Omental fat pad (tissue), 4 donors: ENCODE measurements around the gene PDE11A. TPM values are rescaled to one million over a fixed set of nuclear protein-coding genes. Genes with fewer than 3 reads are reported as not detected.
A peak's percentile ranks its signal among the peaks of the same experiment; 100 is the strongest.

Experiments used
- ATAC-seq: fragments of 150-250 bp; one replicate; pipeline ENCODE4 v1.9.1; 2016; ENCODE audit warnings: mild to moderate bottlenecking, moderate library complexity; ENCODE audit not compliant: low FRiP score
- DNase-seq: peaks from one replicate; pipeline ENCODE4 v3.0.0-alpha.2; 2019; ENCODE audit warnings: low spot score
- CTCF ChIP-seq, 3 donors: fragments of 450-650 bp; IDR thresholded peaks; one replicate each; pipeline ENCODE4 v1.5.1; 2016 to 2017; ENCODE audit warnings: antibody characterized with exemption in 3 of 3, mild to moderate bottlenecking in 3 of 3, moderate library complexity in 2 of 3
- total RNA-seq, 4 donors: library from RNA; depleted of rRNA; stranded (reverse); fragments of >200 nt; gene quantifications; one replicate each; pipeline ENCODE4 v1.1.0, GENCODE V29; 2016

The PDE11A gene
- total RNA-seq, 4 donors from 2014 or later = 0.16 to 0.65 TPM; not detected in 2

DNA sequence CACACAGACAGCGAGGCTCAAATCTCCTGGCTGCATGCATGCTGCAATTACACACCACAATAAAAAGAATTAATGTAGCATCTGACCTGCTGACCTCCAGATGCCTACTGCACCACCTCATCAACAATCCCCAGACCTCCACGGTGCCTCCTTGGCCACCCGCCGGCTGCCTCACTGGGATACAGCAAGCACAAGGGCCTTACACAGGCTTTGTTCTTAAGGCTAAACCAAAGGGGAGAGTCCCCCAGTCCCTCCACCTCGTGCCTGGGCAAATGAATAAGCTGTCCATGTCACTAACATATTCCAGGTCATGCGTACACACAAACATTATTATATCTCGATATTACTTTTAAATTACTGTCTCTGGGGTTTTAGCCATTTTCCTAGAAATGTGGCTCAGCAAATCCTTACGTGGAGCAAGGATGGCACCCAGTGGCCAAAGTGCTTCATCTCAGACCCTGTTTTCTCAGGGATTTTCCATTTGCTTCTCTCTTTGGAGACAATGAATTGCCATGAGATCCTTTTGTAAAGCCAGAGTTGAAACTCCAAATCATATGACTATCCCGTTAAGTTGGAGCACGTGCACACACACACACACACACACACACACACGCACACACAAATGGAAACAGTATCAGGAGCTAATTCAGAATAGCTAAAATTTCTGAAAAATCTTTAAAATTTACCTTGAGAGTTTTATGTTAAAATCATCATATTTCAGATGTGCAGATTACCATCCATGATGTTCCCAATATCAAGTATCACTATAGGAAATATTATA is 313.8 kb downstream of the PDE11A start:
- DNase-seq (no peak), ATAC-seq (no peak)
- no peak for TF ChIP-seq CTCF (IDR thresholded peaks at IDR 0.05)

DNA sequence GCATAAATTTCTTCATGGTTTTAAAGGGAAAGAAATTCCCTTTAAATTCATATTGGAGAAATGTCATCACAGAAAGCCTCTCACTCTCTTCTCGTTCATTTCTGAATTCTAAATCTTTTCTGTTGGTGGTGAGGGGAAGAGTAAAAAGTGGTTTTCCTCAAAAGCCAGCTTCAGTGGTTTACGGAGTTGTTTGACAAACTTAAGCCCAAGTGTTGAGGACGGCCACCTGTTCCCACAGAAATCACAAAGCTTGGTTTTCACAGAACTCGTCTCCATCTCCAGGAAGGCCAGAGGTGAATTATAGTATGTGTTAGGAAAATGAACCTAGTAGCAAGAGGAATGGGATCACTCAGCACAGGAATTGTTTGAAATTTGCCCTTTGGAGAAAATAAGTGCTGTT is 316.2 kb downstream of the PDE11A start:
- ATAC-seq (no peak), DNase-seq (no peak)
- TF ChIP-seq CTCF (IDR thresholded peaks at IDR 0.05) = no peak

GRCh38 chr2:177754492-177754873 is 318.1 kb downstream of the PDE11A start:
- no peak for TF ChIP-seq CTCF (IDR thresholded peaks at IDR 0.05)
- DNase-seq (no peak), ATAC-seq (peak; percentile 2)

DNA sequence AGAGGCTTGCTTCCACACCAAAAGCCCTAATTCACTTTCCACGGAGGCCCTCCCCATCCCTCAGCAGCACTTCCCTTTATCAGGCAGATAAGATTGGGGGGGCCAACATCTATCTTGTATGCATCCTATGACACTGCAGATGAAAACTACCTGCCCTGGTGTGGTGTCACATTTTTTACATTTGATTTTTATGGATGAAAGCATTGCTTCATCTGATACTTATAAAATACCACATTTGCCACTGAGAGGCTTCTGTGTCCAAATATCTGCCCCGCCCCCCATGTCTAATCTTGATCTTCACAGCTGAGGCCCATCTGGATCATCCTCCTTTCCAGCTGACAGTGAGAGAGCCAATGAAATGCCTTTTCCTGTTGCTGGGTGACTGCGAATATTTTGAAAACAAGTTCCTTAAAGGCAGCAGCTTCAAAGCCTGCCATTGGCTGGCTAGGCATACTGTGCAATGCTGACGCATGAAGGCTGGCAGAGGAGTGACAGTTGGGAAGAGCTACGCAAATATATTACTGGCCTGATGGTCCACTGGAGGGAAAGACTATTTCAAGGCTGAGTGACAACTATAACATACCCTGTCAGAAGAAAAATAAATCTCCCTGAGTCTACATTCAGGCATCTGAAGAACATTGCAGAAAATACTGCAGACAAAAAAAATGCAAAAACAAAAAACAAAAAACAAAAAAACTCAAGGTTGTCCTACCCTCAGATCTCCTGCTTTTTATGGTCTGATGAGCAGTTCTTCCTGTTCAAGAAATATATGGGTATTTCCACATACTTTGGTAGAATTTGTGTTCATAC is 318.7 kb downstream of the PDE11A start:
- DNase-seq = peak; percentile 62
- no peak for TF ChIP-seq CTCF (IDR thresholded peaks at IDR 0.05)
- peak; percentile 95 for ATAC-seq

GRCh38 chr2:177748360-177748759 is 324.2 kb downstream of the PDE11A start:
- ATAC-seq = no peak
- no peak for DNase-seq
- no peak for TF ChIP-seq CTCF (IDR thresholded peaks at IDR 0.05)

DNA sequence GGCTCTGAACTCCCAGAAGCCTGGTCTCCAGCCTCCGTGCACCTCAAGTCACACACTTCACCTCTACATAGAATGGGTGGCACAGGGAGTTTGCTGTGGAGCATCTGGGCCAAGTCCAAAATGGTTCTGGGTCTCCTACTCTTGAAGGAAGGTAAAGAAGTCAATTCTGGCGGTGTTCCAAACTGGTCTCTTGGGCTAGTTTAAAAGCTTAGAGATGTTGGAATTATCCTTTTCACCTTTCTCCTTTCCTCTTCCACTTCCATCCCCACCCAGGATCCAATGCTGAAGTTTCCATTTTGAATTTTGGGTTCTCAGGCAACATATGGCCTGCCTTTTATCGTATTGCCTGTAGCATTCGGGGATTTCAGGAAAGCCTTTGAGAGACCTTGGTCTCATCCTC is 325.2 kb downstream of the PDE11A start:
- no peak for DNase-seq
- TF ChIP-seq CTCF (IDR thresholded peaks at IDR 0.05) = no peak
- no peak for ATAC-seq
